Stimulated activated CD8-positive, alpha-beta memory T cell treated with anti-CD3 and anti-CD28 coated beads, Interleukin-7, amount 100 ng/mL, for 1 hour (primary cell): ENCODE results near the gene DNMT3B.
"Not testable (repeated sequence)": the region's sequence is repeated elsewhere in the genome, so short reads cannot be mapped to it uniquely, and the experiment has no call there.

Experiments used
- DNase-seq, 2 donors: peaks; one replicate each; pipeline ENCODE4 v3.0.0-alpha.2; 2020; ENCODE audit warnings: low read depth in 2 of 2

Gene DNMT3B

GRCh38 chr20:32790751-32791057 is 28.5 kb downstream of the DNMT3B start:
- DNase-seq = no peak

GRCh38 chr20:32792316-32792715 is 30.1 kb downstream of the DNMT3B start:
- no peak for DNase-seq

DNA sequence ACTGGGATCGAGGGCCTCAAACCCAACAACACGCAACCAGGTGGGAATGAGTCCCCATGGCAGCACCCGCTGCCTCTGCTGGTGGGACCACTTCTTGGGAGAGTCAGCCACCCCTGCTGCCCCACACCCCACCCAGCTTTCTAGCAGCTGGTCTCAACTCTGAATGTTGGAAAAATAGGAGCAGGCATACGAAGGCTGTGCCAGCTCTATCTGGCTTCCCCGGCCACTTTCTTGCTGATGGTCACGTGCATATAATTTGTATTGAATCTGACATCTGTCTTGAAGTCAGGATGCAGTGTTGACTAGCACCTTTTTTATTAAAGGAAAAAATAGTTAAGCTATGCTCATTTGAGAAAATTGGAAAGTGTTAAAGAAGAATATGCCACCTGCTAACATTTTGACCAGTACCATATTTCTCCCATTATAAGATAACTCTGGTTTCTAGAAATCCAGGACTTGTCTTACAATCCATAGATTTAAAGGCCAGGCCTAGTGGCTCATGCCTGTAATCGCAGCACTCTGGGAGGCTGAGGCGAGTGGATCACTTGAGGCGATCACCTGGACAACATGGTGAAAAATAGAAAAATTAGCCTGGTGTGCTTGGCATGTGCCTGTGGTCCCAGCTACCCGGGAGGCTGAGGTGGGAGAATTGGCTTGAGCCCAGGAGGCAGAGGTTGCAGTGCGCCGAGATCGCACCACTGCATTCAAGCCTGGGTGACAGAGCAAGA is 30.7 kb downstream of the DNMT3B start:
- no peak for DNase-seq

- no peak for DNase-seq
These were observed 34.3 kb downstream of the DNMT3B start for GRCh38 chr20:32796383-32796948.

DNA sequence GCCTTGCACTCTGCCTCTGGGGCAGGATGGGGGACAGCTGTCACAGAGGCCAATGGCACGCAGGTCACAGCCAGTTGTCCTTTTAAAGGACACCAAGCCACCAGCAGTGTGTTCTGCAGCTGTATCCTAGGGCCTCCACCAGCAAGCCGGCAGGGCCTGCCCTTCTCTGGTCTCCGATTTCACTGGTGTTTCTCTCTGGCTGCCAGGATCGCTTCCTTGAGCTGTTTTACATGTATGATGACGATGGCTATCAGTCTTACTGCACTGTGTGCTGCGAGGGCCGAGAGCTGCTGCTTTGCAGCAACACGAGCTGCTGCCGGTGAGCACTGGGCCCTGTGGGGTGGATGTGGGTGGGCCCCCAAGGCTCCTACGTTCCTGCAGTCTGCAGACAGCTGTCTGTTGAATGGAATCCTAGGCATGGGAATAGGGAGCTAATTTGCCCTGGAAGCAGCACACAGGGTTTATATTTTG is 34.8 kb downstream of the DNMT3B start:
- no peak for DNase-seq

GRCh38 chr20:32797571-32797970 is 35.4 kb downstream of the DNMT3B start:
- not testable (repeated sequence) for DNase-seq

- no peak for DNase-seq
These were observed 36.1 kb downstream of the DNMT3B start for GRCh38 chr20:32798046-32798981.

DNA sequence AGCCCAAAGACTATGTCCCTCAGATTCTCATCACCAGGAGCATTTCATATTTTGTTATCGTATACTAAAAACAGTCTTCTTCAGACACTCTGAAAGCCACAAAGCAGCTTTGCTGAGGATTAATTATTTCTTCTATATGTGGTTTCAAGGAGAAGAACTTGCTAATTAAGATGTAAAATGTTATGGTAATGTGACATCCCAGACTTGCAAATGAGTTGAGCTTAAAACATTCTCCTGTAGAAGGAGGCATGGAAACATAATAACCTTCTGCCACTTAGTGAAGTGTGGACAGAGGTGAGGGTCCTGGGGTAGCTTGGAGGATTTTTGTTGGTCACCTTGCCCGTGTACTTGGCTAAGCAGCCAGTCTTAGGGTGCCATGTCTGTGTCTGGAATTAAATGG is 40.9 kb downstream of the DNMT3B start:
- DNase-seq = no peak

GRCh38 chr20:32804022-32804715 is 42.0 kb downstream of the DNMT3B start:
- no peak for DNase-seq

DNA sequence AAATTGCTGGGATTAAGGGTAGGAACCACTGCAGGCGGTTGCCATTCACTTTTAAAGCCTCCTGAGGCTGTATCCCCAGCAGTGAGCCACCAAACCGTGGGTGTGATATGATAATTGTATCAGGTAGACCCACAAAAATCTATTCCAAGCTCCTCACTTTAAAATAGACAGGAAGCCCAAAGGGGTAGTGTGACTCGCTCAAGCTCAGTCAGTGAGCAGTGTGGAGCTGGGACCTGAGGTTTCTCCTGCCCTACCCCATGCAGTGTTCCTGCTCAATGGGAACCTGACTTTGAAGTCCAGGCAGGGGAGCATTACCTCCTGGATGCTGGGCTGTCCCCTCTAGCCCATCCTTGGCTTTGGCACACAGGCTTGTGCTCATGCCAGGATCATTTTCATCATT is 42.6 kb downstream of the DNMT3B start:
- no peak for DNase-seq

DNA sequence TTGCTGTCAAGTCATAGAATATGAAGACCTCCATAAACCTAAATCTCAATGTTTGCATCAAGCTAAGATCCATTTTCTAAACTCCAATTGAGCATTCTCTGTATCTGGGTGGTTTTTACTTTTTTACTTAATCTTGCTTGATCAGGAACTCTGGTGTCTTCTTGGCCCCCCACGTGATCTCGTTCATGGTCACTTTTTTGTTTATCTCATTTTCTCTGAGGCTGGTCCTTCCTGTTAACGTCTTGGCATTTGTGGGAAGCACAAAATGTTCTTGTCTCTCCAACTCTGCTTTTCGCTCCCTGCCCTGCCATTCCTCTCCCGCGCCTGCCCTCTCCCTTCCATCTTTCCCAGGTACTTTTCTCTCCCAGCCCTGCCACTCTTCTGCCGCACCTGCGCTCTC is 43.5 kb downstream of the DNMT3B start:
- no peak for DNase-seq

- no peak for DNase-seq
These were observed 44.2 kb downstream of the DNMT3B start for GRCh38 chr20:32806356-32806755.

DNA sequence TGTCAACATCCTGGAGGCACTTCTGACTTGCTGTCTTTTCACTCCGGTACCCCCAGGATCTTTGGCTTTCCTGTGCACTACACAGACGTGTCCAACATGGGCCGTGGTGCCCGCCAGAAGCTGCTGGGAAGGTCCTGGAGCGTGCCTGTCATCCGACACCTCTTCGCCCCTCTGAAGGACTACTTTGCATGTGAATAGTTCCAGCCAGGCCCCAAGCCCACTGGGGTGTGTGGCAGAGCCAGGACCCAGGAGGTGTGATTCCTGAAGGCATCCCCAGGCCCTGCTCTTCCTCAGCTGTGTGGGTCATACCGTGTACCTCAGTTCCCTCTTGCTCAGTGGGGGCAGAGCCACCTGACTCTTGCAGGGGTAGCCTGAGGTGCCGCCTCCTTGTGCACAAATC is 45.5 kb downstream of the DNMT3B start:
- no peak for DNase-seq

DNA sequence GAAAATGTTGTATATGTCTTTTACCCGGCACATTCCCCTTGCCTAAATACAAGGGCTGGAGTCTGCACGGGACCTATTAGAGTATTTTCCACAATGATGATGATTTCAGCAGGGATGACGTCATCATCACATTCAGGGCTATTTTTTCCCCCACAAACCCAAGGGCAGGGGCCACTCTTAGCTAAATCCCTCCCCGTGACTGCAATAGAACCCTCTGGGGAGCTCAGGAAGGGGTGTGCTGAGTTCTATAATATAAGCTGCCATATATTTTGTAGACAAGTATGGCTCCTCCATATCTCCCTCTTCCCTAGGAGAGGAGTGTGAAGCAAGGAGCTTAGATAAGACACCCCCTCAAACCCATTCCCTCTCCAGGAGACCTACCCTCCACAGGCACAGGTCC is 46.3 kb downstream of the DNMT3B start:
- no peak for DNase-seq

DNA sequence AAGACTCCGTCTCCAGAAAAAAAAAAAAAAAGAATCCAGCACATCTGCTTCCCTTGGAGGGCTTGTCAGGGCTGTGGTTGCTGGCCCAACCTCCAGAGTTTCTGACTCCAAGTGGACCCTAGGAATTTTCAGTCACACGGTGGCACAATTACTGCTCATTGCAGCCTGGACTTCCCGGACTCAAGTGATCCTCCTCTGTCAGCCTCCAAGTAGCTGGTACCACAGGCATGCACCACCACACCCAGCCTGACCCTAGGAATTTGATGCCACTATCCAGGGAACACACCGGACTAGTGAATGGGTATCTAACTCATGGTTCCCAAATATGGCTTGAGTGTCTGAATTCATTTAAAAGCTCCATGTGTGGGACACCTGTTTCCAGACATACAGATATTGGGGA is 47.7 kb downstream of the DNMT3B start:
- DNase-seq = no peak

DNA sequence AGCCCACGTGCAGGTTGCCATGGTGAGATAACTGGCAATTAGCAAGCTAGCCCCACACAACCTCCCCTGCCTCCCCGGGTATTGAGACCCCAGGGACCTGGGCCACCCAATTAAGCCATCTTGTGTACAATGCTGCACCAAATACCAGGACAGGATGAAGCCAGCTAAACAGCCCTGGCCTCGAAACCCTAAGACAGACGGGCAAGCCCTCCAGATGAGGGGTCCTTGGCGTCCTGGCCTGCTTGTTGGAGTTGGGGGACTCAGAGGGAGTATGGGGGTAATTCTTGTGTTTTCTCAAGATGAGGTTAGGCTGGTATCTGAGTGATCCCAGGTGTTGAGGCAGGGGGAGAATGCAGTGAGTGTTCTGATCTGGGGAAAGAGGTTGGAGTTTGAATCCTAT is 48.8 kb downstream of the DNMT3B start:
- no peak for DNase-seq

GRCh38 chr20:32811886-32812285 is 49.7 kb downstream of the DNMT3B start:
- DNase-seq = no peak

- DNase-seq = peak; percentile 45 to 77
These were observed 58.0 kb downstream of the DNMT3B start for GRCh38 chr20:32819992-32820697.

GRCh38 chr20:32820698-32821377 is 58.7 kb downstream of the DNMT3B start:
- no peak for DNase-seq

DNA sequence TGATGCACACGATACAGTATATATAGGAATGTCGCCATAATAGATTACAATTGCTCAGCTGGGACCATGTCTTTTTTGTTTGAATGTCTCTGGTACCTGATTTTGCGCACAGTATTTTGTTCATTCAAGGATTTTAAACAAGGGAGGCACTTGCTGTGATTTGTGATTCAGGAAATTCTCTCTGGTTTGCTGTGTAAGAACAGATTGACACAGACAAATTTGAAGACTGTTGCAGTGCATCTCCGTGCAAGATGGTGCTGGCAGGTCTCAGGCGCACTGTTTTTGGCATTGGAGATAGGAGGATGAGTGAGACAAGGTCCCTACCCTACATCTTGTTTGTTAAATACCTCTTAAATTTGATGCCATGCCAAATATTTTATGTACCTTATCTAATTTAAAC is 60.0 kb downstream of the DNMT3B start:
- no peak for DNase-seq

GRCh38 chr20:32823078-32823477 is 60.9 kb downstream of the DNMT3B start:
- no peak for DNase-seq
